Gastroesophageal sphincter (tissue), 3 donors: Measurements from ENCODE around the gene BCAS3.

Source experiments
- EP300 ChIP-seq: sonication (generic); formaldehyde crosslinking; IDR thresholded peaks from one replicate; pipeline ENCODE4 v1.6.1; 2017; ENCODE audit warnings: antibody characterized with exemption, mild to moderate bottlenecking
- POLR2A ChIP-seq, 2 donors: fragments of 450-650 bp; IDR thresholded peaks; one replicate each; pipeline ENCODE4 v1.6.1; 2017; ENCODE audit warnings: antibody characterized with exemption in 2 of 2, mild to moderate bottlenecking in 2 of 2, moderate library complexity in 1 of 2
- TF ChIP-seq, protein P1 (sequence below), 4 experiments: fragments of 200-600 bp in 2 of 4; fragments of 450-650 bp in 2 of 4; sonication (generic) in 1 of 4; IDR thresholded peaks; one replicate each; pipeline ENCODE4 v1.5.1; 2017 to 2019; ENCODE audit warnings: antibody characterized with exemption in 4 of 4, mild to moderate bottlenecking in 2 of 4, moderate library complexity in 2 of 4

DNA sequence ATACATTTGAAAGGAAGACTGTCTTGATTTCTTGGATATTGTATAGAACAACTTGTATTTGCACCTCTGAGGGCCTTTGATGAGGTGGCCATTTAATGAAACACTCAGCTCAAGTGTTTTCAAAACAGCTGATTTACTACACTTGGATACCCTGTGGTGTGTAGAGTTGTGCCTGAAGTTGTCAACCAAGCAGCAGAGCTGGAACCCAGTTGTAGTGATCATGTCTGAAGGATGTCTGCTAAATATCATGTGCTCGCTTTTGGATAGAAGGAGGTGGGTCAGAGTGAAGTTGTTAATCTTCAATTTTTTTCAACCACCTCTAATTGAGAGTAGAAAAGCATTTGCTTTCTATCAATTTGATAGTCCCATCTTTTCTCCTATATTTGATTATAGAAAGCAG, 546.1 kb downstream of the BCAS3 start:
- TF ChIP-seq, protein P1, sequence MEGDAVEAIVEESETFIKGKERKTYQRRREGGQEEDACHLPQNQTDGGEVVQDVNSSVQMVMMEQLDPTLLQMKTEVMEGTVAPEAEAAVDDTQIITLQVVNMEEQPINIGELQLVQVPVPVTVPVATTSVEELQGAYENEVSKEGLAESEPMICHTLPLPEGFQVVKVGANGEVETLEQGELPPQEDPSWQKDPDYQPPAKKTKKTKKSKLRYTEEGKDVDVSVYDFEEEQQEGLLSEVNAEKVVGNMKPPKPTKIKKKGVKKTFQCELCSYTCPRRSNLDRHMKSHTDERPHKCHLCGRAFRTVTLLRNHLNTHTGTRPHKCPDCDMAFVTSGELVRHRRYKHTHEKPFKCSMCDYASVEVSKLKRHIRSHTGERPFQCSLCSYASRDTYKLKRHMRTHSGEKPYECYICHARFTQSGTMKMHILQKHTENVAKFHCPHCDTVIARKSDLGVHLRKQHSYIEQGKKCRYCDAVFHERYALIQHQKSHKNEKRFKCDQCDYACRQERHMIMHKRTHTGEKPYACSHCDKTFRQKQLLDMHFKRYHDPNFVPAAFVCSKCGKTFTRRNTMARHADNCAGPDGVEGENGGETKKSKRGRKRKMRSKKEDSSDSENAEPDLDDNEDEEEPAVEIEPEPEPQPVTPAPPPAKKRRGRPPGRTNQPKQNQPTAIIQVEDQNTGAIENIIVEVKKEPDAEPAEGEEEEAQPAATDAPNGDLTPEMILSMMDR (IDR thresholded peaks at IDR 0.05) = no peak
- TF ChIP-seq POLR2A (IDR thresholded peaks at IDR 0.05) (no peak), EP300 (no peak)
